H9 (cell line): Measurements from ENCODE around the gene AKR1C8. TPM values are rescaled to one million over a fixed set of nuclear protein-coding genes. Genes with fewer than 3 reads are reported as not detected.

Experiments
- DNase-seq: peaks from one replicate; pipeline ENCODE4 v3.0.0-alpha.2; 2017
- H2AFZ ChIP-seq: one replicate; pipeline ENCODE4 v1.6.1; 2013; ENCODE audit warnings: mild to moderate bottlenecking, low read length, control low read depth, moderate library complexity
- H2AK5ac ChIP-seq: 2 replicates; pipeline ENCODE4 v1.6.1; 2013; ENCODE audit warnings: low read length, control low read depth, mixed read lengths; ENCODE audit not compliant: insufficient read length
- H2BK120ac ChIP-seq: one replicate; pipeline ENCODE4 v1.6.1; 2013; ENCODE audit warnings: low read depth, mild to moderate bottlenecking, low read length, control low read depth, inconsistent platforms; ENCODE audit not compliant: poor library complexity, severe bottlenecking
- H2BK12ac ChIP-seq: 2 replicates; pipeline ENCODE4 v1.6.1; 2013; ENCODE audit warnings: low read length, control low read depth, mixed read lengths, low read depth; ENCODE audit not compliant: insufficient read length
- H2BK15ac ChIP-seq: 2 replicates; pipeline ENCODE4 v1.6.1; 2013; ENCODE audit warnings: low read depth, low read length, control low read depth
- H2BK20ac ChIP-seq: one replicate; pipeline ENCODE4 v1.6.1; 2013; ENCODE audit warnings: low read depth, mild to moderate bottlenecking, low read length, control low read depth, inconsistent platforms; ENCODE audit not compliant: poor library complexity, severe bottlenecking
- H2BK5ac ChIP-seq: 2 replicates; pipeline ENCODE4 v1.6.1; 2013; ENCODE audit warnings: low read length, control low read depth, mixed read lengths; ENCODE audit not compliant: insufficient read length
- H3K14ac ChIP-seq: 2 replicates; pipeline ENCODE4 v1.6.1; 2013; ENCODE audit warnings: low read length, control low read depth; ENCODE audit not compliant: insufficient read depth
- H3K18ac ChIP-seq: 2 replicates; pipeline ENCODE4 v1.6.1; 2013; ENCODE audit warnings: low read depth, mild to moderate bottlenecking, mixed read lengths, low read length, control low read depth; ENCODE audit not compliant: insufficient read length
- H3K23ac ChIP-seq: 2 replicates; pipeline ENCODE4 v1.6.1; 2013; ENCODE audit warnings: low read length, control low read depth, mixed read lengths, low read depth; ENCODE audit not compliant: insufficient read length
- H3K23me2 ChIP-seq: 2 replicates; pipeline ENCODE4 v1.6.1; 2013; ENCODE audit warnings: low read depth, mild to moderate bottlenecking, mixed read lengths, low read length, control low read depth; ENCODE audit not compliant: insufficient read length, poor library complexity, severe bottlenecking
- H3K27ac ChIP-seq: 2 replicates; pipeline ENCODE4 v1.5.1; 2013; ENCODE audit warnings: low read length, control low read depth, mixed read lengths, low read depth; ENCODE audit not compliant: insufficient read length
- H3K27me3 ChIP-seq: 2 replicates; pipeline ENCODE4 v1.6.1; 2013; ENCODE audit warnings: low read length, control low read depth, inconsistent platforms; ENCODE audit not compliant: insufficient read depth
- H3K4ac ChIP-seq: 2 replicates; pipeline ENCODE4 v1.6.1; 2013; ENCODE audit warnings: low read depth, mild to moderate bottlenecking, control low read depth, inconsistent platforms, low read length, moderate library complexity
- H3K4me1 ChIP-seq: 2 replicates; pipeline ENCODE4 v1.6.1; 2013; ENCODE audit warnings: low read length, control low read depth, inconsistent platforms; ENCODE audit not compliant: insufficient read depth
- H3K4me2 ChIP-seq: 2 replicates; pipeline ENCODE4 v1.6.1; 2013; ENCODE audit warnings: low read length, control low read depth, mixed read lengths; ENCODE audit not compliant: insufficient read length, insufficient read depth
- H3K56ac ChIP-seq: 2 replicates; pipeline ENCODE4 v1.6.1; 2013; ENCODE audit warnings: low read depth, mild to moderate bottlenecking, mixed read lengths, low read length, control low read depth; ENCODE audit not compliant: insufficient read length
- H3K79me1 ChIP-seq: 2 replicates; pipeline ENCODE4 v1.6.1; 2013; ENCODE audit warnings: low read depth, mild to moderate bottlenecking, moderate library complexity, low read length, control low read depth, inconsistent platforms; ENCODE audit not compliant: insufficient read depth, poor library complexity, severe bottlenecking
- H3K79me2 ChIP-seq: 2 replicates; pipeline ENCODE4 v1.6.1; 2013; ENCODE audit warnings: low read length, control low read depth, inconsistent platforms; ENCODE audit not compliant: insufficient read depth
- H3K9ac ChIP-seq: 2 replicates; pipeline ENCODE4 v1.6.1; 2013; ENCODE audit warnings: low read length, control low read depth, mixed read lengths; ENCODE audit not compliant: insufficient read length; ENCODE audit errors: extremely low read depth
- H3K9me3 ChIP-seq: one replicate; pipeline ENCODE4 v1.6.1; 2013; ENCODE audit warnings: low read depth, low read length, inconsistent platforms; ENCODE audit not compliant: control insufficient read depth
- H3T11ph ChIP-seq: one replicate; pipeline ENCODE4 v1.6.1; 2013; ENCODE audit warnings: mild to moderate bottlenecking, low read length, control low read depth, inconsistent platforms
- H4K20me1 ChIP-seq: one replicate; pipeline ENCODE4 v1.6.1; 2013; ENCODE audit not compliant: control insufficient read depth, insufficient read length, insufficient read depth
- H4K5ac ChIP-seq: 2 replicates; pipeline ENCODE4 v1.6.1; 2013; ENCODE audit warnings: low read depth, mild to moderate bottlenecking, mixed read lengths, low read length, control low read depth; ENCODE audit not compliant: insufficient read length
- H4K8ac ChIP-seq: replicated peaks from 2 replicates; pipeline ENCODE4 v1.6.1; 2013; ENCODE audit warnings: low read length, control low read depth, mixed read lengths, low read depth; ENCODE audit not compliant: insufficient read length
- H4K91ac ChIP-seq: 2 replicates; pipeline ENCODE4 v1.6.1; 2013; ENCODE audit warnings: low read depth, mild to moderate bottlenecking, moderate library complexity, mixed read lengths, low read length, control low read depth; ENCODE audit not compliant: insufficient read length
- H3K27ac Mint-ChIP-seq, 3 experiments: 2 replicates in 2 of 3; 3 replicates in 1 of 3; pipeline ENCODE4 v1.8.0; 2020 to 2021; ENCODE audit warnings: mixed read lengths in 3 of 3, mild to moderate bottlenecking in 1 of 3, moderate library complexity in 1 of 3
- H3K27me3 Mint-ChIP-seq: 2 replicates; pipeline ENCODE4 v1.8.0; 2021; ENCODE audit warnings: low read depth, mild to moderate bottlenecking, moderate library complexity, mixed read lengths
- H3K36me3 Mint-ChIP-seq, 3 experiments: 2 replicates in 2 of 3; 3 replicates in 1 of 3; pipeline ENCODE4 v1.8.0; 2020 to 2021; ENCODE audit warnings: low read depth in 3 of 3, mixed read lengths in 3 of 3; ENCODE audit not compliant: insufficient read depth in 1 of 3
- H3K4me1 Mint-ChIP-seq, 2 experiments: 2 replicates each; pipeline ENCODE4 v1.8.0; 2020; ENCODE audit warnings: mixed read lengths in 2 of 2
- H3K4me3 Mint-ChIP-seq, 2 experiments: 2 replicates in 1 of 2; 3 replicates in 1 of 2; pipeline ENCODE4 v1.8.0; 2020 to 2021; ENCODE audit warnings: mild to moderate bottlenecking in 2 of 2, mixed read lengths in 2 of 2, moderate library complexity in 1 of 2
- H3K9me3 Mint-ChIP-seq, 2 experiments: 2 replicates in 1 of 2; 3 replicates in 1 of 2; pipeline ENCODE4 v1.8.0; 2020; ENCODE audit warnings: mild to moderate bottlenecking in 2 of 2, mixed read lengths in 2 of 2, moderate library complexity in 1 of 2
- CTCF ChIP-seq: fragments of 200-600 bp; sonication (generic); conservative IDR thresholded peaks from 3 replicates; pipeline ENCODE4 v1.8.0; 2021; ENCODE audit warnings: antibody characterized with exemption, mild to moderate bottlenecking
- WGBS: extraction: QIAGEN DNeasy Blood & Tissue Kit; methylation state at CpG from one replicate; pipeline ENCODE4 v1.1.7; 2013; ENCODE audit warnings: missing lambda C conversion rate, low lambda C conversion rate, mixed read lengths; ENCODE audit not compliant: insufficient read length; ENCODE audit errors: extremely low coverage; 5-methylcytosine and 5-hydroxymethylcytosine counted together
- total RNA-seq: library from RNA; stranded (reverse); gene quantifications from 2 replicates; pipeline ENCODE4 v1.2.1, GENCODE V29; 2021

Gene AKR1C8
- total RNA-seq, 1 experiment from 2014 or later = not detected

GRCh38 chr10:5196702-5197113 lies 11.8 kb upstream of the AKR1C8 start, which contains the start of gene AKR1C4:
Gene AKR1C4 (plus strand): TSS chr10:5196837. CDS start chr10:5196868, 31 bp downstream.
- TF ChIP-seq CTCF = no peak
- H3K27me3 Mint-ChIP-seq = no peaks in the 10 kb centered on the region; the same call in 1 of the 2 replicates
- Histone ChIP-seq H4K8ac (no peak within 1 kb of the TSS), H2AK5ac (no peak within 1 kb of the TSS), H3K79me1 (no peaks in the 10 kb centered on the region), H3K18ac (no peak within 1 kb of the TSS), H3K23me2 (no peaks in the 10 kb centered on the region), H2BK120ac (no peak within 1 kb of the TSS), H3K56ac (no peak within 1 kb of the TSS), H3K23ac (no peak within 1 kb of the TSS), H4K91ac (no peak within 1 kb of the TSS), H3K14ac (no peak within 1 kb of the TSS), H3K4me1 (no peaks in the 10 kb centered on the region), H3K4me2 (no peak within 1 kb of the TSS), H3K9ac (no peak within 1 kb of the TSS), H4K20me1 (no peaks in the 10 kb centered on the region), H3K27me3 (no peaks in the 10 kb centered on the region), H3K27ac (no peak within 1 kb of the TSS), H3K4ac (no peak within 1 kb of the TSS), H2AFZ (no peak within 1 kb of the TSS), H3K79me2 (no peaks in the 10 kb centered on the region), H3T11ph (no peak within 1 kb of the TSS), H4K5ac (no peak within 1 kb of the TSS), H2BK15ac (no peak within 1 kb of the TSS), H3K9me3 (no peaks in the 10 kb centered on the region), H2BK12ac (no peak within 1 kb of the TSS), H2BK5ac (no peak within 1 kb of the TSS), H2BK20ac (no peak within 1 kb of the TSS)
- H3K9me3 Mint-ChIP-seq = peaks cover 12 to 63% of the 10 kb centered on the region in 2 experiments
- DNase-seq = no peak
- no CpG with 5 or more reads among the region's 4 CpGs for WGBS
- no peak within 1 kb of the TSS for H3K4me3 Mint-ChIP-seq
- no peak within 1 kb of the TSS; a peak in 1 of 7 replicates for H3K27ac Mint-ChIP-seq
- H3K36me3 Mint-ChIP-seq = peaks cover 0 to 2% (median 0%) of the 10 kb centered on the region in 3 experiments; a peak in 1 of 7 replicates
- no peaks in the 10 kb centered on the region for H3K4me1 Mint-ChIP-seq
